Measurements from ENCODE around the gene FKBP2.

FKBP2 gene

GRCh38 chr11:64219755-64220154 lies 21.1 kb upstream of the FKBP2 start:
- DNase-seq = no peak

GRCh38 chr11:64220271-64220670 lies 20.6 kb upstream of the FKBP2 start:
- DNase-seq = no peak

- no peak for DNase-seq
Observed at GRCh38 chr11:64220798-64221197, 20.1 kb upstream of the FKBP2 start.

- DNase-seq = no peak
Observed at GRCh38 chr11:64222651-64223000, 18.3 kb upstream of the FKBP2 start.

- DNase-seq = no peak
Observed at GRCh38 chr11:64223001-64223651, 17.8 kb upstream of the FKBP2 start.

GRCh38 chr11:64224151-64224890 lies 16.6 kb upstream of the FKBP2 start:
- DNase-seq = no peak

GRCh38 chr11:64224891-64225607 lies 15.8 kb upstream of the FKBP2 start:
- peak; percentile 5 for DNase-seq

GRCh38 chr11:64225608-64226506 lies 15.0 kb upstream of the FKBP2 start, which contains the start of the genes NUDT22 and TRPT1:
NUDT22 (plus strand) TSS chr11:64226274; CDS start chr11:64226653, 379 bp downstream.
TRPT1 (minus strand) TSS chr11:64226186; CDS start chr11:64225860, 326 bp downstream.
- peak; percentile 45 for DNase-seq

- peak; percentile 57 for DNase-seq
Observed at GRCh38 chr11:64226507-64227051, 14.3 kb upstream of the FKBP2 start.

- no peak for DNase-seq
Observed at GRCh38 chr11:64227405-64227956, 13.4 kb upstream of the FKBP2 start.

GRCh38 chr11:64229090-64229743 lies 11.7 kb upstream of the FKBP2 start:
- no peak for DNase-seq

GRCh38 chr11:64229744-64230170 lies 11.1 kb upstream of the FKBP2 start:
- no peak for DNase-seq

- no peak for DNase-seq
Observed at GRCh38 chr11:64230171-64230984, 10.5 kb upstream of the FKBP2 start, which contains the start of gene DNAJC4. DNAJC4 (plus strand) TSS chr11:64230548; CDS start chr11:64230855, 307 bp downstream.

- DNase-seq = no peak
Observed at GRCh38 chr11:64230985-64231365, 9.9 kb upstream of the FKBP2 start.

- no peak for DNase-seq
Observed at GRCh38 chr11:64231546-64231945, 9.3 kb upstream of the FKBP2 start.

- DNase-seq = no peak
Observed at GRCh38 chr11:64232182-64232966, 8.5 kb upstream of the FKBP2 start.

GRCh38 chr11:64232967-64233315 lies 8.0 kb upstream of the FKBP2 start:
- DNase-seq = no peak

GRCh38 chr11:64233913-64234586 lies 6.8 kb upstream of the FKBP2 start, which contains the start of gene VEGFB:
VEGFB (plus strand) TSS chr11:64234584; CDS start chr11:64234834, 250 bp downstream.
- DNase-seq = no peak

Data from GF-D8 (cell line).